HG02970 (cell line): ENCODE measurements around the gene GRIK4.

Experiments
- ATAC-seq: cut with Tn5 transposase; IDR thresholded peaks from one replicate; pipeline ENCODE4 v1.9.1; 2021; ENCODE audit warnings: mild to moderate bottlenecking, moderate library complexity, moderate number of reproducible peaks; ENCODE audit not compliant: unreplicated experiment, low FRiP score

GRIK4 gene

GRCh38 chr11:120547316-120547715, 35.8 kb downstream of the GRIK4 start:
- ATAC-seq, result no peak

- no peak for ATAC-seq
These were observed 36.5 kb downstream of the GRIK4 start for GRCh38 chr11:120547811-120548681.

DNA sequence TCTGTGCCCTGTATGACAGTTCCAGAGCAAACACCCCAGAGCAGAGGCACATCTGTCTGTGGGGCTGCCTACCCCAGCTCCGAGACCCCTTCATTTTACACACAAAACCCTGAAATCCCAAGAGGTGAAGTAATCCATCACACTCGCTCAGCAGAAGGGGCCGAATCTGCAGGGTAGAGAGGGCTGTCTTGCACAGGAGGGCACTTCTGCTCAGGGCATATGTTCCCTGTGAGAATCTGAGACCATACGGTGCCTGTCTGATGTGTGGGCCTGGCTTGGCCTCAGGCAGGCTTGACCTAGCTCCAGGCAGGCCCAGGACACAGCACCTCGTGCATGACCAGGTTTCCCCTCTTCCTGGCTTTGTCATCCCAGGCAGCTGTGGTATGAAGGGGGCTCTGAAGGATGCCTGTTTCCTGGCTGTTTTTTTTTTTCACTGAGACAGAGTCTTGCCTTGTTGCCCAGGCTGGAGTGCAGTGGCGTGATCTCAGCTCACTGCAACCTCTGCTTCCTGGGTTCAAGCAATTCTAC, 37.2 kb downstream of the GRIK4 start:
- no peak for ATAC-seq

DNA sequence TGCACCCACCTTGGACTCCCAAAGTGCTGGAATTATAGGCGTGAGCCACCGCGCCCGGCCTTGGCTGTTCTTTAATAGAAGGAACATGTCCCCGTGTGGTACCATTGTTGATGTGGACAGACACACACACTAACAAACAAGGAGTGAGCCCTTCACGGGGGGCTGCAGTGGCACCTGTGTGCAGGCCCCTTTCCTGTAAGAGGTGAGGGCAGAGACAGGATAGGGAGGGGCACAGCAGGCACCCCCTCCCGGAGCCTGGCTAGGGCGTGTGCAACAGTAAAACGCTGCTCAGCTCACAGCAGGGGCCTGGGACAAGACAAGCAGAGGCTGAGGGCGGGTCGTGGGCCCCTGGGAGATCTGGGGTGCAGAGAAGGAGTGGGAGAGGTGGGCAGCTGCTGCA, 37.8 kb downstream of the GRIK4 start:
- no peak for ATAC-seq

DNA sequence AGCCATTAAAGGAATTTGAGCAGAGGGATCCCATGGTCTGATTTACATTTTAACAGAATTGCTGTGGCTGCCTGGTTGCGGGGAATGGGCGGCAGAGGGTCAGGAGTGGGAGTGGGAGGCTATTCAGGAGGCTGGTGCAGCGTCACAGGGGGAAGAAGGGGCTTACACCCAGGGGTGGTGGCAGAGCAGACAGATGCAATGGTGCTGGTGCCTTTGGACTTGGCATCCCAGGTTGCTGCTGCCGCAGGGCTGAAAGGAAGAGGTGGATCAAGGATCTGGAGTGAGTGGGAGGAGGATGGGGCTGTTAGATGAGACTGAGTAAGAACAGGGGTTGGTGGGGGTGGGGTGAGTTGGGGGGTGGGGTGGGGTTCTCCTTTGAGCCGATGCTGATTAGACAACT, 38.5 kb downstream of the GRIK4 start:
- no peak for ATAC-seq

DNA sequence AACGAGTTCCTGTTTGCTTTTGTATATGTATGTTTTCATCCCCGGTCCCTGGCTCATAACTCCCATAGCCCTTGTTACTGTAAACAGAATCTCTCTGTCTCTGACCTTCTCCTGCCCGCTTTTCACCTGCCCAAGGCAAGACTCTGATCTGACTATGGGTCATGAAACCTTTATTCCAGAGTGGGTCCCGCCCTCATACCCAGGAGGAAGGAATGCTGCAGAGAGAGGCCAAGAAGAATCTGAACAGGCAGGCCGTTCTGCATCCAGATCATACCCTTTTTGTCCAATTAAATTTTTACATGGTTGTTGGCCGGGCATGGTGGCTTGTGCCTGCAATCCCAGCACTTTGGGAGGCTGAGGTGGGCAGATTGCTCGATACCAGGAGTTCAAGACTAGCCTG, 39.6 kb downstream of the GRIK4 start:
- no peak for ATAC-seq

GRCh38 chr11:120554766-120555432, 43.4 kb downstream of the GRIK4 start:
- ATAC-seq, result no peak

DNA sequence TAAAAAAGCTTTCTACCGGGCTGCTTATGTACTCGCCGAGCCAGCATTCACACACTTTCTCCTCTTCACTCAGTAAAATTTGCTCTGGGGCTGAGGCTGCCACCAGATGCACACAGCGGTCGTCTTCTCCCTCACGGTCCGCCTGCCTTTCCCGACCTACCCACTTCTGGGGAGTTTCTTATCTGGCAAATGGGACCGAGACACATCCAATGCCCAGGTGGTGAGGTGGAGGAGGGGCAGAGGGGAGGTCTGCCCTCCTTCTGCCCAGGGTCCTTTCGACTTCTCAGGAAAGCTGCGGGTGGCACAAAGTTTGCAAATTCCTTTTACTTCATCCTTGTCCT, 43.9 kb downstream of the GRIK4 start:
- no peak for ATAC-seq

- ATAC-seq, result no peak
These were observed 45.2 kb downstream of the GRIK4 start for GRCh38 chr11:120556797-120557196.

DNA sequence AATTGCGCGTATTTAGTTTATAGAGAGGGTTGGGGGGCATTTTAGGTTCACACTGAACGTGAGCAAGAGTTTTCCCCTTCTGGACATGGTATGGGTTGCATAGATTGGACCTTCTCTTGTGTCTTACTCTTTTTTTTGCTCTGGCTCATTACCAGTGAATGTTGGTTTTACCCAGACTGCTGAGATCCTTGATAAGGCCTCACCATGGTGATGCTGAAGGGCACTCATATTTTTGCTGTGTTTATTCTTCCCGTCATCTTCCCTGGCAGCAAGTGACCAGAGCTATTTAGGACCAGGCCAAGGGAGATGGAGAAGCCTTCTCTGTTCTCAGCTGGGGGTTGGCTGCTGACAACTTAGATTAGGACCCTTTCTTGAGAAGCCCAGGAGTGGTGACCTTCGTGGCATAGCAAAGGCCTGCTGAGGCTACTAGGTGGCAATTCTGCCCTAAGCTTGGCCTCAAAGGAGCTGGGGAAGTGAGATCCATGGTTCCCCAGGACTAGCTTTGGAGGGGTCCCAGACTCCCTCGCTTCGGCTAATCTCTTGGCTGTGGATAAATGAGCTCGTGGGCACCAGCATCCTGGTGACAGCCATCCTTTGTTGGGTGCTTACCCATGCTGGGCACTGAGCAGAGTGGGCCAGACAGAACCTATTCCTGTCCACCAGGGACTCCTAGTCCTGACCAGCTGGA, 47.3 kb downstream of the GRIK4 start:
- no peak for ATAC-seq

DNA sequence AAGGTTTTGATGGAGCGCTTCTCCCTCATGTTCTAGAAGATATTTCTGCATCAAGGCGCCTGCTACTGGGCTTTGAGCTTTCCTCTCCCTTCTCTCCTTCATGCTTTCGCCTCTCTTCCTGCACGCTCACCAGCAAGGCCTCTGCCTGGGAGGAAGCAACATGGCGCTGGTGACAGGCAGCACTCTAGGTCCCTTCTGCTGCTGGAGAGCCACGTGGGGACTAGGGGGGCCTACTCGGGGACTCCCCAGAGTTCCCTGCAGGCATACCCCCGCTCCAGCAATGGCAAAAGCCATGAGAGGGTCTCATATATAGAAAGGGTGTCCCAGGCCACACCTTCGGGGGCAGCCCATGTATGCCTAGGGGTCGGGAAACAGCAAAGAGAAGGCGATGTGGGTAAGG, 49.7 kb downstream of the GRIK4 start:
- no peak for ATAC-seq

DNA sequence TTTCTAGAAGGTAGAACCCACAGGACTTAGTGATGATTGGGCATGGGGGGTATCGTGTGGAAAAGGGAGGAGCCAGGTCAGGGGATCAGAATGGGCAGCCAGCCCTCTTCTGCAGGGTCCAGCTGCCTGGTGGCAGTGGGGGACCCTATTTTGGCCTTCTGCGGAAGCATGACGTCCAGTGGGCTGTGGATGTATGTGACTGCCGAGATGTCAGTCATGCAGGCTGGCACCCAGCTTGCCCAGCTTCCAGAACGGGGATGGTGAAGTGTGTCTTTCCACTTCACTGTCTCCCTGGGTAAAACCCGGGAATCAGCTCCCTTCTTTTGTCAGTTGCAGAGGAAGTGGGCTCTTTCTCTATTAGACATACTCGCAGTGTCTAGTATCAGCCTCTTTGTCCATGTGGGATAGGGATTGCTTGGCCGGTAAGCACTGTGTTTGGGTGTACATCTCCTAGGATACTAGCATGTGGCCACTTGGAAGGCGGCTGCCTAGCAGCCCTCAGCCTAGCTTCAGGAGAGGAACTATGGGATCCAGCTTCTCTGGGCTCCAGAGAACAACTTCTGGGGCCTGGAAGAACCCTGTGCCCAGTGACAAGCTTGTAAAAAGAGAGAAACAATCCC, 51.4 kb downstream of the GRIK4 start:
- no peak for ATAC-seq

- no peak for ATAC-seq
These were observed 52.4 kb downstream of the GRIK4 start for GRCh38 chr11:120563703-120564572.

DNA sequence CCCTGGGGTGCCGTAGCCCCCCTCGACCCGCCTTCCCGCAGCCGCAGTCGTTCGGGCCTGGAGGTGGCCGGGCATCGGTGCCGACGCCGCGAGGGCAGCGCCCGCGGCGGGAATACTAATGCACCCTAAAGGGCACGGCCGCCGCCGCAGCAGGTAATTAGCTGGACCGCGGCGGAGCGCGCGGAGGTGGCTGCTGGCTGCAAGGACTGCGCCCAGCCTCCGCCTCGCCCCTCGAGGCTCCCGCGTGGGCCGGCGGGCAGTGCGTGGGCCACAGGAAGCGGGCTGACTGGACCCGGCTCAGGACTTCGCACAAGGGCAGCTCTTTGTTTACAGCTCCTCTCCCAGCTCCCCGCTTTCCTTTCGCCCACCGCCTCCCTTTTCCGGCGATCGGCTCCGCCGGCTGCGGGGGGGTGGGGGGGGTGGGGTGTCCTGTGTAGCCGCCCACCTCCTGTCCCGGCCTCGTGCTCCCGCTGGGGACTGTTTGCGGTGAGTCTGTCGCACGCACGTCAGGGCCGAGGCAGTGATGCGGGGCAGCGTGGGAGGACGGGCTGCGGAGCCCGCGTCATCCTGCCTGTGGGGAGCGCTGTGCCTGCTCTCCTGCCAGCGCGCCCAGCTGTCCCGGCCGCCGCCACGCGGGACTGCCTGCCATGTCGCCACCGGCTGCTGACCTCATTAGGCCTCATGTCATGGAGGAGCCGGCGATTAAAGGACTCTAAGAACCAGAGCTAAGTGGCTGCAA, 53.2 kb downstream of the GRIK4 start:
- peak; percentile 56 for ATAC-seq

GRCh38 chr11:120565466-120566155, 54.1 kb downstream of the GRIK4 start:
- ATAC-seq, result no peak

GRCh38 chr11:120566176-120566575, 54.6 kb downstream of the GRIK4 start:
- ATAC-seq, result no peak

DNA sequence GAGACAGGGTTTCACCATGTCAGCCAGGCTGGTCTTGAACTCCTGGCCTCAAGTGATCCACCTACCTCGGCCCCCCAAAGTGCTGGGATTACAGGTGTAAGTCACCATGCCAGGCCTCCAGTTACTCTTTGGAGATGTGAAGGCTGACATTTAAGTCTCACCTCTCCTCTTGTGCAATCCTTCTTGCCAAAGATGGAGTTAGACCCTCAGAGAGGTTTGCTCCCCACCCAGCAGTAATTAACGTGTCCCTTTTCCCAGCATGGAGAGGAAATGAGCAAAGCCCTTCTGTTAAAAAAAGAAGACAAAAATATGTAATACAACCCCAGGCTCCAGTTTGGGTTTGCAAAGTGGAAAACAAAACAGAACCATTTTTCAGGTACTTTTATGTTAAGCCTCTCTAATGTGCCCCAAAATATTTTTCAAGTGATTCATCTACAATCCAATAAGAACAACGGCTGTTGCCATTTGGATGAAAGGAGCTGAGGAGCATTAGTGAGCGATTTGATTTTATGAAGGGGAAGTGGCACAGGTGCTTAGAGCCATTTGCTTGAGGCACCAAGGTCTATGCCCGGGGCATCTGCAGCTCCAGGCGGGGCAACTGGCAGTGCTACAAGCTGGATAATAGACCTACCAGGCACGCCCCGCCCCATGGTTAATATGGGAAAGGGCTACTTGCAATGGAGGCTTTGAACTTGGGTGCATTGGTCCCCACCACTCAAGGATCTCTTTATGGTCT, 57.2 kb downstream of the GRIK4 start:
- no peak for ATAC-seq

DNA sequence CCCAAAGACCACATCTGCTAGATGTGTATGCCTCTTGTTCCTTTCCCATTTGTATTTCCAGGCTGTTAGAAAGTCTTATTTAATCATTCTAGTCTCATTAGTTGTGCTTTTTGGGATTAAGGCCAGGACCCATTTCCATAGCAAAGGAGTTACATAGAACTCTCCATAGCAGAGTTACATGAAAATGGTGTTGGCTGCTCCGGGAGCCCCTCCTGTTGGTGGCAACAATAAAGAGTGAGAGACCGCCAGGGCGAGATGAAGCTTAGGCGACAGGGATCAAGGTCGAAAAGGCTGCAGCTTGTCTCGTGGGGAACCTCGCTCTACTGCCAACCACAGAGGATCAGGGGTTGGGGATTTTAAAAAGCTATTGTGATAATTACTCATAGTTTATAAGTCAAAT, 58.3 kb downstream of the GRIK4 start:
- ATAC-seq, result no peak
